K562 (cell line): Measurements from ENCODE around the gene SASH3. TPM values are rescaled to one million over a fixed set of nuclear protein-coding genes. Genes with fewer than 3 reads are reported as not detected.

Experiments used
- ATAC-seq: fragments of 200-7000 bp; cut with Tn5 transposase; 3 replicates; pipeline ENCODE4 v1.9.1; 2020; ENCODE audit warnings: moderate library complexity
- BruUV-seq: library from RNA; stranded (reverse); fragments of 400-500 nt; replicated peaks from 2 replicates; lab custom pipeline; 2021; lab: Mats Ljungman, UMichigan
- CTCF ChIA-PET: fragments of 300-600 bp; formaldehyde crosslinking; extraction: SDS; loops from one replicate; lab custom pipeline; 2021; ENCODE audit warnings: low intra/inter-chr PET ratio; lab: Yijun Ruan, JAX
- POLR2A ChIA-PET: fragments of 300-600, 350-650 bp; sonication (Branson Sonifier 250); formaldehyde crosslinking; extraction: SDS; loops from one replicate; lab custom pipeline; 2021; ENCODE audit warnings: antibody characterized with exemption, inconsistent platforms; lab: Yijun Ruan, JAX
- DNase-seq, 4 experiments: peaks; one replicate each; pipeline versions ENCODE4 v3.0.0 to v3.0.0-alpha.2; 2011 to 2018; ENCODE audit warnings: low spot score in 3 of 4, mixed read lengths in 3 of 4; ENCODE audit errors: extremely low read depth in 1 of 4
- FAIRE-seq: peaks from 2 replicates; lab custom pipeline; 2011; peaks lifted over from hg19 to GRCh38; lab: Jason Lieb, UNC
- H2AFZ ChIP-seq: 2 replicates; pipeline ENCODE4 v1.6.0; 2011; ENCODE audit warnings: low read depth, low read length, control low read depth, inconsistent platforms
- H3K27ac ChIP-seq: fragments of 200-600 bp; 3 replicates; pipeline ENCODE4 v1.8.0; 2011; ENCODE audit warnings: low read depth, mild to moderate bottlenecking, control low read depth, inconsistent platforms, low read length, moderate library complexity, mixed read lengths; ENCODE audit errors: extremely low read depth
- H3K27me3 ChIP-seq, 2 experiments: fragments of 300-600 bp in 1 of 2; 2 replicates in 1 of 2; 3 replicates in 1 of 2; pipeline versions ENCODE4 v1.6.0 to v1.8.0; 2011; ENCODE audit warnings: inconsistent platforms in 2 of 2, low read length in 2 of 2, mild to moderate bottlenecking in 1 of 2, mixed read lengths in 1 of 2, moderate library complexity in 1 of 2; ENCODE audit not compliant: control insufficient read depth in 2 of 2, insufficient read depth in 2 of 2
- H3K36me3 ChIP-seq: fragments of 300-600 bp; 3 replicates; pipeline ENCODE4 v1.8.0; 2011; ENCODE audit warnings: mild to moderate bottlenecking, low read length, inconsistent platforms; ENCODE audit not compliant: control insufficient read depth, insufficient read depth
- H3K4me1 ChIP-seq, 2 experiments: fragments of 200-600 bp in 1 of 2; replicated peaks in 1 of 2; 2 replicates in 1 of 2; 3 replicates in 1 of 2; pipeline versions ENCODE4 v1.5.1 to v1.8.0; 2011; ENCODE audit warnings: inconsistent platforms in 2 of 2, low read length in 2 of 2, mild to moderate bottlenecking in 1 of 2, mixed read lengths in 1 of 2, moderate library complexity in 1 of 2; ENCODE audit not compliant: control insufficient read depth in 2 of 2, insufficient read depth in 2 of 2
- H3K4me2 ChIP-seq: 2 replicates; pipeline ENCODE4 v1.6.1; 2011; ENCODE audit warnings: low read length, control low read depth, inconsistent platforms, mixed read lengths; ENCODE audit not compliant: insufficient read depth
- H3K4me3 ChIP-seq: fragments of 200-600 bp; sonication (generic), shearing (Covaris generic); 2 replicates; pipeline ENCODE4 v1.5.1; 2016; ENCODE audit warnings: control low read depth, inconsistent platforms
- H3K79me2 ChIP-seq: fragments of 200-600 bp; 3 replicates; pipeline ENCODE4 v1.8.0; 2011; ENCODE audit warnings: low read length, inconsistent platforms; ENCODE audit not compliant: control insufficient read depth, insufficient read depth
- H3K9ac ChIP-seq, 2 experiments: 2 replicates each; pipeline versions ENCODE4 v1.6.0 to v1.6.1; 2011; ENCODE audit warnings: low read depth in 2 of 2, low read length in 2 of 2, control low read depth in 1 of 2, inconsistent platforms in 1 of 2, mild to moderate bottlenecking in 1 of 2, mixed read lengths in 1 of 2; ENCODE audit not compliant: insufficient read depth in 1 of 2
- H3K9me1 ChIP-seq: one replicate; pipeline ENCODE4 v1.6.0; 2011; ENCODE audit warnings: inconsistent platforms, mild to moderate bottlenecking, low read length, moderate library complexity; ENCODE audit not compliant: control insufficient read depth, insufficient read depth
- H3K9me3 ChIP-seq: replicated peaks from 2 replicates; pipeline ENCODE4 v1.5.1; 2011; ENCODE audit warnings: low read depth, low read length, inconsistent platforms; ENCODE audit not compliant: control insufficient read depth, insufficient read depth
- H4K20me1 ChIP-seq: replicated peaks from 2 replicates; pipeline ENCODE4 v1.6.1; 2011; ENCODE audit warnings: low read length, inconsistent platforms, mixed read lengths; ENCODE audit not compliant: control insufficient read depth, insufficient read depth
- ARNT ChIP-seq, 2 experiments: fragments of 450-650 bp; IDR thresholded peaks; 2 replicates each; pipeline ENCODE4 v1.6.1; 2016; ENCODE audit warnings: mild to moderate bottlenecking in 1 of 2
- COPS2 ChIP-seq: fragments of 450-650 bp; conservative IDR thresholded peaks from 2 replicates; pipeline ENCODE4 v1.6.1; 2016; ENCODE audit warnings: mild to moderate bottlenecking, moderate library complexity
- CREB5 ChIP-seq: fragments of 250-450 bp; sonication (Bioruptor Pico); IDR thresholded peaks from 2 replicates; pipeline ENCODE4 v1.5.0; 2020; ENCODE audit warnings: mild to moderate bottlenecking
- ELK1 ChIP-seq: sonication (generic); formaldehyde crosslinking; IDR thresholded peaks from 2 replicates; pipeline ENCODE4 v1.8.1; 2022; ENCODE audit warnings: missing genetic modification reagents
- FOXJ3 ChIP-seq: sonication (generic); formaldehyde crosslinking; IDR thresholded peaks from 2 replicates; pipeline ENCODE4 v1.4.0; 2020; ENCODE audit warnings: mild to moderate bottlenecking, missing genetic modification reagents
- GATAD2A ChIP-seq: fragments of 450-650 bp; IDR thresholded peaks from 2 replicates; pipeline ENCODE4 v1.6.1; 2017
- KAT2B ChIP-seq: IDR thresholded peaks from one replicate; pipeline ENCODE4 v1.6.1; 2012; ENCODE audit warnings: low read depth, mild to moderate bottlenecking, control low read depth, inconsistent platforms, low read length, moderate library complexity
- NCOA6 ChIP-seq: fragments of 450-650 bp; IDR thresholded peaks from 2 replicates; pipeline ENCODE4 v1.6.1; 2017; ENCODE audit warnings: mild to moderate bottlenecking
- NR0B1 ChIP-seq: fragments of 450-650 bp; IDR thresholded peaks from one replicate; pipeline ENCODE4 v1.6.1; 2018; ENCODE audit warnings: mild to moderate bottlenecking, moderate library complexity; ENCODE audit not compliant: partially characterized antibody
- OTX1 ChIP-seq: fragments of 450-650 bp; formaldehyde crosslinking; IDR thresholded peaks from 2 replicates; pipeline ENCODE4 v1.4.0; 2022; ENCODE audit warnings: mild to moderate bottlenecking
- PHF21A ChIP-seq: fragments of 450-650 bp; IDR thresholded peaks from 2 replicates; pipeline ENCODE4 v1.6.1; 2017; ENCODE audit warnings: low read depth, borderline replicate concordance
- RBM15 ChIP-seq: fragments of 200-400 bp; formaldehyde crosslinking; IDR thresholded peaks from 2 replicates; pipeline ENCODE4 v1.6.1; 2018; ENCODE audit warnings: mild to moderate bottlenecking, low read length, moderate library complexity; ENCODE audit not compliant: insufficient read depth
- SIN3A ChIP-seq, 2 experiments: fragments of 150-350 bp in 1 of 2; IDR thresholded peaks; 2 replicates each; pipeline ENCODE4 v1.6.1; 2011 to 2016; ENCODE audit warnings: borderline replicate concordance in 2 of 2, low read depth in 2 of 2, low read length in 2 of 2, mild to moderate bottlenecking in 2 of 2, moderate library complexity in 2 of 2; ENCODE audit not compliant: control insufficient read depth in 1 of 2
- ZBTB11 ChIP-seq, 3 experiments: fragments of 200-800 bp in 1 of 3; fragments of 250-450 bp in 1 of 3; fragments of 450-650 bp in 1 of 3; sonication (Bioruptor Pico) in 1 of 3; sonication (Bioruptor generic) in 1 of 3; formaldehyde crosslinking in 1 of 3; IDR thresholded peaks; 2 replicates each; pipeline versions ENCODE4 v1.6.1 to v1.8.0; 2016 to 2022; ENCODE audit warnings: mild to moderate bottlenecking in 2 of 3, missing genetic modification characterization in 2 of 3, missing compliant biosample characterization in 1 of 3, moderate library complexity in 1 of 3
- ZNF445 ChIP-seq: fragments of 250-450 bp; sonication (Bioruptor Pico); IDR thresholded peaks from 2 replicates; pipeline ENCODE4 v1.4.0; 2020; ENCODE audit warnings: low read depth, mild to moderate bottlenecking, moderate library complexity
- ZNF583 ChIP-seq: fragments of 250-450 bp; sonication (Bioruptor Pico); IDR thresholded peaks from 2 replicates; pipeline ENCODE4 v1.4.0; 2020
- WGBS: fragments of 100-300 bp; shearing (Covaris generic); methylation state at CpG from one replicate; pipeline ENCODE4 v1.1.6; 2016; ENCODE audit warnings: low coverage, mixed read lengths; ENCODE audit not compliant: insufficient coverage; ENCODE audit errors: missing lambda C conversion rate; 5-methylcytosine and 5-hydroxymethylcytosine counted together
- in situ Hi-C: fragments of 300-500 bp; cut with MboI; formaldehyde crosslinking; loops from 4 replicates; pipeline ENCODE4 v1.15.0; 2018; ENCODE audit warnings: inconsistent platforms, mixed read lengths
- intact Hi-C: fragments of 100-400 bp; cut with micrococcal nuclease; formaldehyde crosslinking; loops from 2 replicates; pipeline ENCODE4 v1.14.2; 2022
- polyA plus RNA-seq, 8 experiments: library from polyadenylated mRNA; depleted of rRNA in 4 of 8; stranded (reverse) in 5 of 8; unstranded in 3 of 8; fragments of >200 nt; fragmentation: Nextera tagmentation in 2 of 8; fragmentation: Illumina TruSeq in 1 of 8; extraction: Ambion mirVana in 2 of 8; extraction: Trizol in 1 of 8; gene quantifications; 2 replicates each; pipeline versions ENCODE4 v1.2.1 to v1.2.3, GENCODE V29; 2011 to 2014; ENCODE audit warnings: inconsistent platforms in 1 of 8, missing spikeins in 1 of 8
- total RNA-seq, 7 experiments: library from RNA; depleted of rRNA in 6 of 7; stranded (reverse); fragments of >200 nt in 6 of 7; fragmentation: Illumina TruSeq in 2 of 7; extraction: Trizol in 2 of 7; gene quantifications; 2 replicates each; pipeline versions ENCODE4 v1.2.1 to v1.2.3, GENCODE V29; 2011 to 2021; ENCODE audit warnings: low replicate concordance in 1 of 7

Gene SASH3
- total and polyA plus RNA-seq, 9 of the 15 experiments (the other 6 are each of a cell fraction or from before 2014, with no cell fraction given) = 0.03 to 0.72 (median 0.08) TPM

- Histone ChIP-seq H3K4me1 (peaks cover under 1 to 11% of the 10 kb centered on the region in 2 experiments; a peak in 4 of 5 replicates), H3K79me2 (no peaks in the 10 kb centered on the region), H3K27me3 (no peaks in the 10 kb centered on the region), H3K4me3 (no peak overlapping the region), H3K9me3 (no peaks in the 10 kb centered on the region), H2AFZ (no peak overlapping the region), H3K36me3 (no peaks in the 10 kb centered on the region), H4K20me1 (no peaks in the 10 kb centered on the region), H3K9me1 (peaks cover 3% of the 10 kb centered on the region), H3K4me2 (no peak overlapping the region), H3K27ac (no peak overlapping the region), H3K9ac (no peak overlapping the region)
- in situ Hi-C loops (no loop called here), intact Hi-C loops (no loop called here)
- ChIA-PET POLR2A (no interaction called here), CTCF (no interaction called here)
- DNase-seq (no peak), FAIRE-seq (no peak), ATAC-seq (no peak)
- no TSS peak for BruUV-seq
- TF ChIP-seq CREB5 (CRISPR knock-in tag) (no peak), COPS2 (no peak), NCOA6 (no peak), FOXJ3 (no peak), ELK1 (CRISPR knock-in tag) (no peak), NR0B1 (no peak), ZNF583 (CRISPR knock-in tag) (no peak), KAT2B (no peak), RBM15 (no peak), SIN3A (IDR thresholded peaks at IDR 0.05; ENCODE audit: borderline replicate concordance in 2 of 2, control insufficient read depth in 1 of 2, low read depth in 2 of 2, low read length in 2 of 2) (no peak), ZNF445 (no peak), GATAD2A (no peak), ARNT (IDR thresholded peaks at IDR 0.05) (no peak), ZBTB11 (CRISPR knock-in tag; IDR thresholded peaks at IDR 0.05) (no peak), OTX1 (CRISPR knock-in tag) (no peak), PHF21A (no peak)
- WGBS = 24% methylated on average over 3 of the region's 4 CpGs
Observed at GRCh38 chrX:129747533-129747932, 32.2 kb upstream of the SASH3 start.
